Activated naive CD4-positive, alpha-beta T cell treated with anti-CD3 and anti-CD28 coated beads, Interleukin-2, amount 50 U/mL, for 24 hours (primary cell): ENCODE measurements around the gene ARL3.
"Not testable (repeated sequence)": the region's sequence is repeated elsewhere in the genome, so short reads cannot be mapped to it uniquely, and the experiment has no call there.

Experiments
- H3K27ac Mint-ChIP-seq: one replicate; pipeline ENCODE4 v1.8.0; 2021; ENCODE audit warnings: mild to moderate bottlenecking, mixed read lengths
- H3K27me3 Mint-ChIP-seq: one replicate; pipeline ENCODE4 v1.8.0; 2021; ENCODE audit warnings: mixed read lengths
- H3K36me3 Mint-ChIP-seq: one replicate; pipeline ENCODE4 v1.8.0; 2021; ENCODE audit warnings: mixed read lengths
- H3K4me1 Mint-ChIP-seq: one replicate; pipeline ENCODE4 v1.8.0; 2021; ENCODE audit warnings: mixed read lengths
- H3K4me3 Mint-ChIP-seq: one replicate; pipeline ENCODE4 v1.8.0; 2021; ENCODE audit warnings: mild to moderate bottlenecking, mixed read lengths
- H3K9me3 Mint-ChIP-seq: one replicate; pipeline ENCODE4 v1.8.0; 2021; ENCODE audit warnings: mixed read lengths

The ARL3 gene, protein sequence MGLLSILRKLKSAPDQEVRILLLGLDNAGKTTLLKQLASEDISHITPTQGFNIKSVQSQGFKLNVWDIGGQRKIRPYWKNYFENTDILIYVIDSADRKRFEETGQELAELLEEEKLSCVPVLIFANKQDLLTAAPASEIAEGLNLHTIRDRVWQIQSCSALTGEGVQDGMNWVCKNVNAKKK

DNA sequence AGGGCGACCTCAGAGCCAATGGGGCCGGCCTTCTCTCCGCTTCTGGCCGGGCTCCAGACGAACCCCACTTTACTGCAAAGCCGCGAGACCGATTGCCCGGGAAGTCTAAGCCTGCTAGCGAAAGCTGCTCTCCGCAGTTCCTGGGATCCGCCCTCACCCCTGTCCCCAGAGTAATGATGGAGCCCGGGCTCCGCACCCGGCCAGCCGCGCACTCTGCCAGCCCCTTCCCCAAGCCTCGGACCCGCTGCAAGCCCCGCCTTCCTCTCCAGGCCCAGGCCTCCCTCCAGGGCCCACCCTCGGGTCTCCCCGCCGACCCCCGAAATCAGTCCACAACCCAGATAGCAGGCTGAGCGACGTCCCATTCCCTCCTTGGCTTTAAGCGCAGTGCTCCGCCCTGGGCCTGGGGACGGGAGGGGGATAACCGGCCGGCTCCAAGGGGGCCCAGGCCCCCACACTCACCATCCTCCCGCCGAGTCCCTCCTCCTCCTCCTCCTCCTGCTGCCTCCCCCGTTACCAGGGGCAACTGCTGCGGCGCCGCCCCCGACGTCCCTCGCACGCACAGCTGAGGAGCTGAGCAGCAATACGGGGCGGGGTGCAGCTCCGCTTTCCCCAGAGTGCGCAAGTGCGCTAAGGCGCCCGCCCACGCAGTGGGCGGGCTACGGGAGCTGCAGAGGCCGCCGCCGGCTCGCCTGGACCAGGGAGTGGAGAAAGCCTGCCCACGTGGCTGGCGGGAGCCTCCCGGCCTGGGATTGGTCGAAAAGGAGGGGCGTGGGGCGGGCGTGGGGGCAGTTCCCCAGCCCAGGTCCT, at the start of gene ARL3:
TSS of gene ARL3 (minus strand) at position 584 of the 807 bp plus-strand sequence. CDS start at position 462, 122 bp downstream.
- Mint-ChIP-seq H3K9me3 (no peaks in the 10 kb centered on the region), H3K4me3 (peak within 1 kb of the TSS; percentile 93), H3K36me3 (peaks cover 7% of the 10 kb centered on the region), H3K4me1 (peaks cover 47% of the 10 kb centered on the region), H3K27ac (peak within 1 kb of the TSS; percentile 93), H3K27me3 (no peaks in the 10 kb centered on the region)

DNA sequence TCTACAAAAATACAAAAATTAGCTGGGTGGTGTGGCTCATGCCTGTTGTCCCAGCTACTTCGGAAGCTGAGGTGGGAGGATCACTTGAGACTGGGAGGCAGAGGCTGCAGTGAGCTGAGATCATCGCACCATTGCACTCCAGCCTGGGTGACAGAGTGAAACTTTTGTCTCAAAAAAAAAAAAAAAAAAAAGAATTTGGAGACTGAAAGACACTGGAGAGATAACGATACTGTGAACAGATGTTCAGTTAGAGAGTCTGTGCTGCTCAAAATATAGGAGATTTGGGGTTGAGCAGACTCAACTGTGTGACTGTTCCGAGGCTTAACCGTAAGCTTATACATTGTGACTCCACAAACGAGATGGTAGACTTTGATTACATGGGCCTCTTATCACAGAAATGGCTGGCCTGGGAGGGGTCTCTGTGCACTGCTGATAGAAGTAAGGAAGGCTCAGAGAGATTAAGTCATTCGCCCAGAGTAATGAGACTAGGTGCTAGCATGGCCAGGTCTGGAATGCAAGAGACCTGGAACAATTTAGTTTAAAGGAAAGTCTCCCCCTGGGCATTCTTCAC, 48.9 kb upstream of the ARL3 start:
- no peaks in the 10 kb centered on the region for H3K27me3 Mint-ChIP-seq
- no peak overlapping the region for H3K27ac Mint-ChIP-seq
- H3K36me3 Mint-ChIP-seq: peaks cover 9% of the 10 kb centered on the region
- no peak overlapping the region for H3K4me3 Mint-ChIP-seq
- H3K9me3 Mint-ChIP-seq: no peaks in the 10 kb centered on the region
- peaks cover 51% of the 10 kb centered on the region for H3K4me1 Mint-ChIP-seq

DNA sequence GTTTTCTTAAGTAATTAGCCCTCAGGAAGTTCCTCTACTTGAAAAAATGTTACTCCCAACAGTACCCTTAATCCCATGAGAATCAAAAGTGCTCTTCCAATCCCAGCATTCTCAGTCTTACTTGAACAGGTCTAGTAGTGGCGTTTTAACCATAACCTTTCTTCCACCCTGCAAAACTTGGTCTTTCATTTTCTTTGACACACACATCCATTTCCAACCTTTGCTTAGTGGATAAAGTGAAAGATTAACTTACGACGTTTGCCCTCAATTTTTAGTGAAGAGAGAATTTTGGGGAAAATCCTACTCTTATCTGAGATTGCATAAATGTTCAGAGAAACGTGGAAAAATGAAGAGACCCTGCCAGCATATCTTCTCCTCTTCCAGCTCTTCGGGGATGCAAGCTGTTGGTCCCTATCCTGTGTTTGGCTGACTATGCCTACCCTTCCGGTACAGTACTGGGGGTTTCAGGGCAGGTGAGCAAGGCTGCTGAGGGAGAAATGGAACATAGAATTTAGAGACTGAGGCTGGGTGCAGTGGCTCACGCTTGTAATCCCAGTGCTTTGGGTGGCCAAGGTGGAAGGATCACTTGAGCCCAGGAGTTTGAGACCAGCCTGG, 48.3 kb upstream of the ARL3 start:
- Mint-ChIP-seq H3K27ac (no peak overlapping the region), H3K4me1 (peaks cover 49% of the 10 kb centered on the region), H3K27me3 (no peaks in the 10 kb centered on the region), H3K36me3 (peaks cover 9% of the 10 kb centered on the region), H3K4me3 (no peak overlapping the region), H3K9me3 (no peaks in the 10 kb centered on the region)

DNA sequence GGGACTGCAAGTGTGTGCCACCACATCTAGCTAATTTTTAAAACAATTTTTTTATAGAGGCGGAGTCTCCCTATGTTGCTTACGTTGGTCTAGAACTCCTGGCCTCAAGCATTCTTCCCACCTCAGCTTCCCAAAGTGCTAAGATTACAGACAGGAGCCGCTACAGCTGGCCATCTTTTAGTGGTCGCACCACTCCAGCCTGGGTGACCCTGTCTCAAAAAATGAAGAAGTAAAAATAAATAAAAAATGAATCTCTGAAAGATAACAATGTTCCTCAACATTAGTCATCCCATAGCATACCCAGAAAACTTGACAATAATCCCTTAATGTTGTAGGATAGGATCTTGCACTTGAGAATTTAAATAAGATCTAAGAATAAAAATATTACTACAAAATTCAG, 47.8 kb upstream of the ARL3 start:
- no peak overlapping the region for H3K27ac Mint-ChIP-seq
- H3K4me3 Mint-ChIP-seq: no peak overlapping the region
- no peaks in the 10 kb centered on the region for H3K9me3 Mint-ChIP-seq
- H3K36me3 Mint-ChIP-seq: peaks cover 8% of the 10 kb centered on the region
- peaks cover 48% of the 10 kb centered on the region for H3K4me1 Mint-ChIP-seq
- H3K27me3 Mint-ChIP-seq: no peaks in the 10 kb centered on the region

DNA sequence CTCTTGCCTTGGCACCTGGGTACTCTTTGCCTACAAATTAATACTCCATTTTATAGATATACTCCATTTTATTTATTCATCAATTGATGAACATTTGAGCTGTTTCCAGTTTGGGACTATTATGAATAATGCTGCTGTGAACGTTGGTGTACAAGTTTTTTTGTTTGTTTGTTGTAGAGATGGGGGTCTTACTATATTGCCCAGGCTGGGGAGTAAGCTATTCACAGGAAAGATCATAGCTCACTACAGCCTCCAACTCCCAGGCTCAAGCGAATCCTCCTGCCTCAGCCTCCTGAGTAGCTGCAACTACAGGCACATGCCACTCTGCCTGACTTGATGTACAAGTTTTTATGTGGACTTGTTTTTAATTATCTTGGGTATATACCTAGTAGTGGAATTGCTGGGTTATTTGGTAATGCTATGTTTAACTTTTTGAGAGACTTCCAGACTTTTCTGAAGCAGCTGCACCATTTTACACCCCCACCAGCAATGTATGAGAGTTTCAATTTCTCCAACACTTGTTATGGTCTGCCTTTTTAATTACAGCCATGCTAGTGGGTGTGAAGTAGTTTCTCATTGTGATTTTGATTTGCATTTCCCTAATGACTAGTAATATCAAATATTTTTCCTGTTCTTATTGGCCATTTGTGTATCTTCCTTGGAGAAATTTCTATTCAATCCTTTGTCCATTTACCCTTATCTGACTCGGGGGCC, 45.5 kb upstream of the ARL3 start:
- Mint-ChIP-seq H3K4me3 (no peak overlapping the region), H3K27me3 (no peaks in the 10 kb centered on the region), H3K9me3 (no peaks in the 10 kb centered on the region), H3K27ac (no peak overlapping the region), H3K4me1 (peaks cover 44% of the 10 kb centered on the region), H3K36me3 (peaks cover 5% of the 10 kb centered on the region)

DNA sequence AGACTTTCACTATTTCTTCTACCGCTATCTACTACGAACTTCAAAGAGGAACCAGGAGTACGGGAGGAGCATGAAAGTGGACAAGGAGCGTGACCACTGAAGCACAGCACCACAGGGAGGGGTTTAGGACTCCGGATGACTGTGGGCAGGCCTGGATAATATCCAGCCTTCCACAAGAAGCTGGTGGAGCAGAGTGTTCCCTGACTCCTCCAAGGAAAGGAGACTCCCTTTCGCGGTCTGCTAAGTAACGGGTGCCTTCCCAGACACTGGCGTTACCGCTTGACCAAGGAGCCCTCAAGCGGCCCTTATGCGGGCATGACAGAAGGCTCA, 44.7 kb upstream of the ARL3 start:
- peaks cover 41% of the 10 kb centered on the region for H3K4me1 Mint-ChIP-seq
- not testable (repeated sequence) for H3K4me3 Mint-ChIP-seq, H3K9me3 Mint-ChIP-seq, H3K27me3 Mint-ChIP-seq, H3K36me3 Mint-ChIP-seq
- H3K27ac Mint-ChIP-seq: peak overlapping the region; percentile 2

DNA sequence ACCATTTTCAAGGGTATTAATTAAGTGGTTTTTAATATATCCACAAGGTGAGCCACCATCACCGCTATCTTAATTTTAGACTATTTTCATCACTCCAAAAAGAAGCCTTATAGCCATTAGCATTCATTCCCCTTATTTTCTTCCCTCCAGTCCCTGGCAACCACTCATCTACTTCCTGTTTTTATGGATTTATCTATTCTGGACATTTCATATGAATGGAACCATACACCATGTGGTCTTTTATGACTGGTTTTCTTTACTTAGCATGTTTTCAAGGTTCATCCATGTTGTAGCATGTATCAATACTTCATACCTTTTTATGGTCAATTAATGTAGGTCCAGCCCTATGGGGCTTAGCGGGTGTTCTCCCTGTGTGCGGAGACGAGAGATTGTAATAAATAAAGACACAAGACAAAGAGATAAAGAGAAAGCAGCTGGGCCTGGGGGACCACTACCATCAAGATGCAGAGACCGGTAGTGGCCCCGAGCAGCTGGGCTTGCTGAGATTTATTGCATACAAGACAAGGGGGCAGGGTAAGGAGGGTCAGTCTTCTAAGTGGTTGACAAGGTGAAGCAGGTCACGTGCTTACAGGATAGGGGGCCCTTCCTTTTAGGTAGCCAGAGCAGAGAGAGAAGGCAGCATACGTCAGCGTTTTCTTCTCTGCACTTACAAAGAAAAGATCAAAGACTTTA, 44.2 kb upstream of the ARL3 start:
- peak overlapping the region; percentile 2 for H3K27ac Mint-ChIP-seq
- peaks cover 46% of the 10 kb centered on the region for H3K4me1 Mint-ChIP-seq
- peaks cover 5% of the 10 kb centered on the region for H3K36me3 Mint-ChIP-seq
- no peak overlapping the region for H3K4me3 Mint-ChIP-seq
- H3K27me3 Mint-ChIP-seq: no peaks in the 10 kb centered on the region
- H3K9me3 Mint-ChIP-seq: no peaks in the 10 kb centered on the region

DNA sequence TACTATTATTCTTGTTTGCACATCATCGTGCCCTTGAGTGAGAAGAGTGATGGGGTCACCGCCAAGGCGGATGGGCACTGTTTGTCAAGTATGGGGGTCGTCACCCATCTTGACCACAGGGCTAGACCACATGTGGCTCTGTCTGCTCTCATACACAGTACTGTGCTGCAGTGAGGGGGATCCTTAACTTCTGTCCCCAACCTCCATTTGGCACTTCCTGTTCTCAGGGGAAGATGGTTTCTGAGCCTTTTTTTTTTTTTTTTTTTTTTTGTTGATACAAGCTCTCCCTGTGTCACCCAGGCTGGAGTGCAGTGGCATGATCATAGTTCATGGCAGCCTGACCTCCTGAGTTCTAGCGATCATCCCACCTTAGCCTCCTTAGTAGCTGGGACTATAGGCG, 43.1 kb upstream of the ARL3 start:
- Mint-ChIP-seq H3K27me3 (no peaks in the 10 kb centered on the region), H3K36me3 (peaks cover 5% of the 10 kb centered on the region), H3K4me1 (peaks cover 53% of the 10 kb centered on the region), H3K27ac (no peak overlapping the region), H3K4me3 (no peak overlapping the region), H3K9me3 (no peaks in the 10 kb centered on the region)

DNA sequence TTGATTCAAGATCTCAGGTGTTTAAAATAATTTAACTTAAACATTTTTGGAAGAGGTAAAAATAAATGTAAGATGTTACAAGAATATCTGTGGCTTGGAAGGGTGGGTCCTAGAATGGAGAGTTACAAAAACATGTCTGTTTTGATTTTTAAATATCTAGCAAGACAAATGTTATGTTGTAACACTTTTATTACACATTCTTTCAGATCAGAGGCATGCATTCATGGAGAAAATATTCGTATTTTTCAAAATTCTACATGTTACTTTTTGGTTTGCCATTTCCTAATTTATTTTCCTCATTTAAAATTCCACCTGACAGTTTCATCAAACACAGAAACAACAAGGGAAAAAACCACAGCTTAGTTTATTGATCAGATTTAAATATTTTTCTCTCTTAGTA, 39.5 kb upstream of the ARL3 start:
- Mint-ChIP-seq H3K4me1 (peaks cover 58% of the 10 kb centered on the region), H3K27ac (no peak overlapping the region), H3K27me3 (no peaks in the 10 kb centered on the region), H3K4me3 (no peak overlapping the region), H3K9me3 (no peaks in the 10 kb centered on the region), H3K36me3 (peaks cover 1% of the 10 kb centered on the region)

DNA sequence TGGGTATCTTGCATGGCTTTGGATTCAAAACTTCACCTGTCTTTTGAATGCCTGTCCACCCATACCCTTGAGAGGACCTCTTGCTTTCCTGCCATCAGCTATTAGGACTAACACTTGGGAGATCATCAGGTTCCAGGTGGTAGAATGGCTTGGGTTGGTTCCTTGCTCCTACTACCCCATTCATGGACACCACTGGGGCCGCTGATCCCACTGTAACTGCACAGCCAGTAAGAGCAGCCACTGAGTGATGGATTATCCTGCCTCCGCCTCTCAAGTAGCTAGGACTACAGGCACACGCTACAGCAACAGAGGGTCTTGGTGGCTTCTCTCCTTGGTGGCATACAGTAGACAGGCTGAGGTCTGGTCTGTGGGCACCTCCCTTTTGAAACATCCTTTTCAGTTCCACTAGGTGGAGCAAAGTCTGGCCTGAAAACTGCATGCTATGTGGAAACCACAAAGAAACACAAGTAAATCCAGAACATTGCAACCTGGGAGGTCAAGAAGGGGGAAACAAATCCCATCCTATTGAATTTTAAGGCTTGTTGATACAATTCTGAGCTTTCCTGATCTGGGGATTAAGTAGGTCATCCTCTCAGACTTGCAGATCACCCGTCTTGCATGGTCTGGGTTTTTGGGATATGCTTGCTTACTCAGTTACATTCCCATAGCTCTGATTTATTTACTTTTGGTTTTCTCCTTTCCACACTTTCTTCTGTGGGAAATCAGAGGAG, 38.9 kb upstream of the ARL3 start:
- Mint-ChIP-seq H3K27ac (no peak overlapping the region), H3K27me3 (no peaks in the 10 kb centered on the region), H3K4me1 (peaks cover 58% of the 10 kb centered on the region), H3K4me3 (no peak overlapping the region), H3K36me3 (peaks cover 4% of the 10 kb centered on the region), H3K9me3 (no peaks in the 10 kb centered on the region)

DNA sequence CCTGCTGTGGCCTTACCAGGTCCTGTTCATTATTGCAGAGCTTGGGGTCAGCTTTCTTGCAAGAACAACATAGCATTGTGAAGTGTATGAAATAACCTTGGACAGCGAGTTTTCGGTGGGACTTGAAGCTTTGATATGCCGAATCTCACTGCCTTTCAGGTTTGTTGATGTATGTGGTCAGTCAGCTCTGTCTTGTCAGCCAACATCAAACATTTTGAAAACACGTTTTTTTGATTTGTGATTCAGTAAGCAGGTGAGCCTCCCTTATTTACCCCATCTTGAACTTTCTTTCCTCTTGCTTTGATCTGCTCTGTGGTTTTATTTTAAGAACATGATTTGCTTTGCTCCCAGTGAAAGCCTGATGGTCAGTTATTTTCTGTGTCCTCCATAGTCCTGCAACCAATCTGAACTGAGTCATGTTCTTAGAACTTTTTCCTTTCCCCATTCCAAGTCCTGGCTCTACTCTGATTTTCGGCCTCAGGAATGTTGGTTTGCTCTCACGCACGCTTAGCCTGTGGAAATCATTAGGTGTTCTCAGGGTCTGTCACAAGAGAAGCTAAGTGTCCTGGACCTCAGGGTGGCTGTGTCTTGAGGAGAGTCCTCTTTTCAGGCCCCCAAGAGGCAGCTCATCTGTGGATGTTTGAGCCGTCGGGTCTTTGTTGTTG, 38.2 kb upstream of the ARL3 start:
- Mint-ChIP-seq H3K36me3 (peaks cover 4% of the 10 kb centered on the region), H3K4me1 (peaks cover 56% of the 10 kb centered on the region), H3K4me3 (no peak overlapping the region), H3K27ac (peak overlapping the region; percentile 21), H3K9me3 (no peaks in the 10 kb centered on the region), H3K27me3 (no peaks in the 10 kb centered on the region)

DNA sequence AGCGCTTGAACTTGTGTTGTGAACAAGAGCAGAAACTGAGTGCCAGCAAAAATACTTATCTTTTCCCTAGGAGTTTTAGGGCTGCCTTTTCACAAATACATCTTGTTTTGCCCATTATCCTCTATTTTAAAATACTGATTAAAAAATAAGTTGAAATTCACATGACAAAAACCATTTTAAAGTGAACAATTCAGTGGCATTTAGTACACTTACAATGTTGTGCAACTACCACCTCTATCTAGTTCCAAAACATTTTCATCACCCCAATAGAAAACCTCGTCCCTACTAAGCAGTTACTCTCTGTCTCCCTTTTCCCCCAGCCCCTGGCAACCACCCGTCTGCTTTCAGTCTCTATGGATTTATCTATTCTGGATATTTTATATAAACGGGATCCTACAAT, 31.0 kb upstream of the ARL3 start:
- Mint-ChIP-seq H3K27me3 (no peaks in the 10 kb centered on the region), H3K4me1 (peaks cover 51% of the 10 kb centered on the region), H3K4me3 (peak overlapping the region; percentile 90), H3K27ac (peak overlapping the region; percentile 33), H3K36me3 (peaks cover 4% of the 10 kb centered on the region), H3K9me3 (peaks cover 6% of the 10 kb centered on the region)

DNA sequence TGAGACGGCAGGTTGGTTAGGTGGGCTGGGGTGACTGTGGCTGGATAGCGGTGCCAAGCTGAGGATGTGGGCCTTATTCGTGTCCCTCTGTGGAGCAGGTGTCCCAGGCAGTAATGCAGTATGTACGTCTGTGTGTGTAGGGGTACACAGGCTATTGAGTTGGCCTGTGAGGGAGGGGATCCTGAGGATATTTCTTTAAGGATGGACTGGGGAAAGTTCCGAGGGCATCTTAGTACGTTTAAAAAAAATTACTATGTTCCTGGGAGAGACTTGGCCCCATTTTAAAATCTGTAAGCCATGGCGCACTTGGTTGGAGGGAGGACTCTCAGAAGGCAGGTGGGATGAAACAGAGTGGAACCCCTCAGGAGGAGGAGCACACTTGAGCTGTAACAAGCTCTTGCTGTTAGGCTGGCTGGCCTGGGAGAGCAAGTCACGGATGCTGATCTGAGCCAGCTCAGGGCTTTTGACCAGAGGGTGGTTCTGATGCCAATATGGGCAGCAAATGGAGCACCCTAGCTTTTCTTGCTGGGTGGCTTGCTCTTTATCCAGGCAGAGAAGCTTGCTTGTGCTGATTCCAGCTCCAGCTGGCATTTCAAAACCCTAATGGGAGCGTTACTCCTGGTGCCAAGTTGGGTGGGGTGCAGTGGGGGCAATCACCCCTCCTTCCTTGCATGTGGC, 30.3 kb upstream of the ARL3 start:
- Mint-ChIP-seq H3K4me1 (peaks cover 51% of the 10 kb centered on the region), H3K4me3 (peak overlapping the region; percentile 90), H3K27me3 (no peaks in the 10 kb centered on the region), H3K36me3 (peaks cover 4% of the 10 kb centered on the region), H3K27ac (peak overlapping the region; percentile 81), H3K9me3 (peaks cover 6% of the 10 kb centered on the region)
